RPMI7951 (cell line): ENCODE measurements around the gene FAM20A. TPM values are rescaled to one million over a fixed set of nuclear protein-coding genes. Genes with fewer than 3 reads are reported as not detected.
"Not testable (repeated sequence)": the region's sequence is repeated elsewhere in the genome, so short reads cannot be mapped to it uniquely, and the experiment has no call there.

Source experiments
- DNase-seq: peaks from one replicate; pipeline ENCODE4 v3.0.0-alpha.2; 2012; ENCODE audit warnings: low read depth
- total RNA-seq: library from RNA; depleted of rRNA; stranded (reverse); fragments of >200 nt; shearing (Covaris generic); gene quantifications from 2 replicates; pipeline ENCODE4 v1.2.3, GENCODE V29; 2014

Gene FAM20A
- total RNA-seq, 1 experiment from 2014 or later: 0.36 TPM

GRCh38 chr17:68589086-68589485 is 12.1 kb downstream of the FAM20A start:
- DNase-seq: no peak

- DNase-seq: no peak
Measured at GRCh38 chr17:68588362-68588761, 12.8 kb downstream of the FAM20A start.

- DNase-seq: no peak
Measured at GRCh38 chr17:68587847-68588246, 13.3 kb downstream of the FAM20A start.

GRCh38 chr17:68587026-68587425 is 14.1 kb downstream of the FAM20A start:
- DNase-seq: no peak

GRCh38 chr17:68585643-68586042 is 15.5 kb downstream of the FAM20A start:
- no peak for DNase-seq

- DNase-seq: no peak
Measured at GRCh38 chr17:68584581-68585303, 16.4 kb downstream of the FAM20A start.

- not testable (repeated sequence) for DNase-seq
Measured at GRCh38 chr17:68582867-68583266, 18.3 kb downstream of the FAM20A start.

GRCh38 chr17:68581863-68582645 is 19.1 kb downstream of the FAM20A start:
- DNase-seq: no peak

GRCh38 chr17:68580236-68580770 is 20.9 kb downstream of the FAM20A start:
- DNase-seq: peak; percentile 42

- no peak for DNase-seq
Measured at GRCh38 chr17:68579194-68579927, 21.8 kb downstream of the FAM20A start.

GRCh38 chr17:68578236-68578635 is 22.9 kb downstream of the FAM20A start:
- DNase-seq: no peak

- no peak for DNase-seq
Measured at GRCh38 chr17:68577497-68577821, 23.7 kb downstream of the FAM20A start.

GRCh38 chr17:68576811-68577496 is 24.2 kb downstream of the FAM20A start:
- peak; percentile 77 for DNase-seq

- no peak for DNase-seq
Measured at GRCh38 chr17:68576137-68576536, 25.0 kb downstream of the FAM20A start.

GRCh38 chr17:68573338-68573737 is 27.8 kb downstream of the FAM20A start:
- DNase-seq: no peak

GRCh38 chr17:68572138-68572842 is 28.9 kb downstream of the FAM20A start:
- no peak for DNase-seq

- no peak for DNase-seq
Measured at GRCh38 chr17:68570526-68570925, 30.6 kb downstream of the FAM20A start.

- DNase-seq: no peak
Measured at GRCh38 chr17:68569346-68569745, 31.8 kb downstream of the FAM20A start.

- no peak for DNase-seq
Measured at GRCh38 chr17:68568581-68568980, 32.6 kb downstream of the FAM20A start.

- no peak for DNase-seq
Measured at GRCh38 chr17:68567581-68567980, 33.6 kb downstream of the FAM20A start.

GRCh38 chr17:68567035-68567434 is 34.1 kb downstream of the FAM20A start:
- peak; percentile 28 for DNase-seq
